ENCODE measurements around the gene IL15RA.
"Not testable (repeated sequence)": the region's sequence is repeated elsewhere in the genome, so short reads cannot be mapped to it uniquely, and the experiment has no call there.

Gene IL15RA

GRCh38 chr10:6012121-6012905 is 35.0 kb upstream of the IL15RA start:
- no peak overlapping the region for H3K4me3 ChIP-seq (ENCODE audit: low read length)
- no peak for TF ChIP-seq ZNF274 (IDR thresholded peaks at IDR 0.05; ENCODE audit: low read depth, low read length)

DNA sequence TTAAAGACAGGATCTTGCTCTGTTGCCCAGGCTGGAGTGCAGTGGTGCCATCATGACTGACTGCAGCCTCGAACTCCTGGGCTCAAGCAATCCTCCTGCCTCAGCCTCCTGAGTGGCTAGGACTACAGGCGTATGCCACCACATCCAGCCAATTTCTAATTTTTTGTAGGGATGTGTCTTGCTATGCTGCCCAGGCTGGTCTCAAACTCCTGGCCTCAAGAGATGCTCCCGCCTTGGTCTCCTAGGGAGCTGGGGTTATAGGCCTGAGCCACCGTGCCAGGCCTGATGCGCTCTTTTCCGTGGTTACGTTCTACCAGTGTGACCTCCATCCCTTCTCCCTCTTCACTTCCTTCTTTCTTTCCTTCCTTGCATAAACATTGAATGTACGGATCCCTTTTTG is 34.2 kb upstream of the IL15RA start:
- H3K4me3 ChIP-seq (ENCODE audit: low read length) = no peak overlapping the region
- no peak for TF ChIP-seq ZNF274 (IDR thresholded peaks at IDR 0.05; ENCODE audit: low read depth, low read length)

- no peak for TF ChIP-seq ZNF274 (IDR thresholded peaks at IDR 0.05; ENCODE audit: low read depth, low read length)
- no peak overlapping the region for H3K4me3 ChIP-seq (ENCODE audit: low read length)
Observed at GRCh38 chr10:6010569-6010968, 33.2 kb upstream of the IL15RA start.

DNA sequence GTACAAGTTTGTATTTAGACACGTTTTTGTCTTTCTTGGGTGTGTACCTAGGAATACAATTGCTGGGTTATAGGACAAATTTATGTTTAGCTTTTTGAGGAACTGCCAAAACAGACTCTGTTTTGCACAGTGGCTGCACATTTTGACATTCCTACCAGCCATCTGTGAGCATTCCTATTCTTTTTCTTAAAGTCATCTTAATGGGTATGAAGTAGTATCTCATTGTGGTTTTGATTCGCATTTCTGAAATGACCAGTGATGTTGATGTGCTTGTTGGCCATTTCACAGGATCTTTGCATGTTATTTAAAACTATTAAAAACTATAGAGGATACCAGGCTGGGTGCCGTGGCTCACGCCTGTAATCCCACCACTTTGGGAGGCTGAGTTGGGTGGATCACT is 32.6 kb upstream of the IL15RA start:
- TF ChIP-seq ZNF274 (IDR thresholded peaks at IDR 0.05; ENCODE audit: low read depth, low read length) = no peak
- H3K4me3 ChIP-seq (ENCODE audit: low read length) = no peak overlapping the region

GRCh38 chr10:6009150-6009549 is 31.8 kb upstream of the IL15RA start:
- no peak for TF ChIP-seq ZNF274 (IDR thresholded peaks at IDR 0.05; ENCODE audit: low read depth, low read length)
- H3K4me3 ChIP-seq (ENCODE audit: low read length) = no peak overlapping the region

DNA sequence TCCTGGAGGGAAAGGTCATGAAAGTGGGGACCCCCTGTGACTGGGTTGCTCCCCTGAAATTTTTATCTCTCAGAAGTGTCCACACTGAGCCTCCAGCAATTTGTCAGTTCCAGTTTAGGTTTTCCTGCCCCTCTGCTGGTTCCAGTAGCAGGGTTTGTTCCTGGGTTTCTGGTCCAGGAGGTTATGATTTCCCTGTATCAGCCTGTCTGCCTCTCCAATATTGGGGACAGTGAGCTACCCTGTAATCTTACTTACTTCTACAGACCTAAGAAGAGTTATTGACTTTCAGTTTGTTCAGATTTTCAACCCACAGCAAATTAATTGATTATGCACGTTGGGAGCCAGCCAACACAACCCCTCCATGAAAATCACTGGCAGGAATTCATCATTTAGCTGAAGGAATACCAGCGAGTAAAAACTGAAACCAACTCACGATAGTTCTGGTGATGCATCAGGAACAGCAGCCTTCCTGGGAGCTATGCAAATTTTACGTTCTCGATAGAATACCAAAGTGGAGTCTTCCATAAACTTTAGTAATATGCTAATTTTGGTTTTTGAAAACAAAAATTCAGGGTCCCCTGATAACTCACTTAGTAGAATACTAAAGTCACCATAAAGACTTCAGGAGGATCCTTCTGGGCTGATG is 31.3 kb upstream of the IL15RA start:
- TF ChIP-seq ZNF274 (IDR thresholded peaks at IDR 0.05; ENCODE audit: low read depth, low read length) = no peak
- no peak overlapping the region for H3K4me3 ChIP-seq (ENCODE audit: low read length)

DNA sequence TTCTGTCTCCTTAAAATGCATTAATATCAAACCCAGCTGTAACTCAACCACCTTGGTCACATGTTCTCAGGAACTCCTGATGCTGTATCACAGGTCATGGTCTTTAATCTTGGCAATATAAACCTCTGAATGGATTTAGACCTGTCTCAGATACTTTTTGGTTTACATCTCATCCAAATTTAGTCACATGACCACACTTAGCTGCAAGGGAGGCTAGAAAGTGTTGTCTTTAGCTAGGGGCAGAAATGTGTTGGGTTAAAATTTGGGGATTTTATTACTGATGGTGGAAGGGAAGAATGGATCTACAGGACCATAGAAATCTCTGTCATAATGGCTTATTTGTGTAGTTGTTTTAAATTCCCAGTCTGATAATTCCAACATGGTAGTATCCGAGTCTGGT is 29.6 kb upstream of the IL15RA start:
- TF ChIP-seq ZNF274 (IDR thresholded peaks at IDR 0.05; ENCODE audit: low read depth, low read length) = no peak

GRCh38 chr10:6006546-6006945 is 29.2 kb upstream of the IL15RA start:
- H3K4me3 ChIP-seq (ENCODE audit: low read length) = no peak overlapping the region
- TF ChIP-seq ZNF274 (IDR thresholded peaks at IDR 0.05; ENCODE audit: low read depth, low read length) = no peak

More for the DNA sequence above, 29.6 kb upstream of the IL15RA start:
- no peak overlapping the region for H3K4me3 ChIP-seq (ENCODE audit: low read length)

DNA sequence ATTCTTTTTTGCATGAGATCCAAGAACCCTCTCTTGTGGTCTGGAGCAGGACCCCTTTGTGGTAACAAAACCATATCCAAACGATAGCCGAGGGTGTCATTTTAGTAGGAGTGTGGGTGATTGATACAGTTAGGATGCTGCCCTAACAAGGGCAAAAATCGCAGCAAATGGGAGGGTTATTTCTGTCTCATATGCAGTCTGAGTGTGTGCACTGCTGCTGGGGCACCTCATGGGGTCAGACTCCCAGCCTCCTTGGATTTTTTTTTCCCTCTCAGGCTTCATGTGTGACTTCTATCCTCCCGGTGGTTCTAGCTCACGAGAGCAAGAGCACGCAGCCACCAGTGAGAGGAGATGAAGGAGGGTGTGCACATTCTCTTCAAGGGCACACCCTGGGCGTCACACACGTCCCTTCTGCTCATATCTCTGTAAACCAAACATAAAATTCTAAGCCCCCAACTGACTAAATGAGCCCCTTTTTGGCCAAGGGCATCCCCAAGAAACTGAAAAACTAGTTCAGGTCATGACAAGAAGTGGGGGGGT is 28.6 kb upstream of the IL15RA start:
- H3K4me3 ChIP-seq (ENCODE audit: low read length) = no peak overlapping the region

GRCh38 chr10:6005161-6005804 is 27.9 kb upstream of the IL15RA start:
- H3K4me3 ChIP-seq (ENCODE audit: low read length) = not testable (repeated sequence)

More for the DNA sequence above, 28.6 kb upstream of the IL15RA start:
- TF ChIP-seq ZNF274 (IDR thresholded peaks at IDR 0.05; ENCODE audit: low read depth, low read length) = no peak

- no peak overlapping the region for H3K4me3 ChIP-seq (ENCODE audit: low read length)
- TF ChIP-seq ZNF274 (IDR thresholded peaks at IDR 0.05; ENCODE audit: low read depth, low read length) = no peak
Observed at GRCh38 chr10:6002809-6003510, 25.6 kb upstream of the IL15RA start.

DNA sequence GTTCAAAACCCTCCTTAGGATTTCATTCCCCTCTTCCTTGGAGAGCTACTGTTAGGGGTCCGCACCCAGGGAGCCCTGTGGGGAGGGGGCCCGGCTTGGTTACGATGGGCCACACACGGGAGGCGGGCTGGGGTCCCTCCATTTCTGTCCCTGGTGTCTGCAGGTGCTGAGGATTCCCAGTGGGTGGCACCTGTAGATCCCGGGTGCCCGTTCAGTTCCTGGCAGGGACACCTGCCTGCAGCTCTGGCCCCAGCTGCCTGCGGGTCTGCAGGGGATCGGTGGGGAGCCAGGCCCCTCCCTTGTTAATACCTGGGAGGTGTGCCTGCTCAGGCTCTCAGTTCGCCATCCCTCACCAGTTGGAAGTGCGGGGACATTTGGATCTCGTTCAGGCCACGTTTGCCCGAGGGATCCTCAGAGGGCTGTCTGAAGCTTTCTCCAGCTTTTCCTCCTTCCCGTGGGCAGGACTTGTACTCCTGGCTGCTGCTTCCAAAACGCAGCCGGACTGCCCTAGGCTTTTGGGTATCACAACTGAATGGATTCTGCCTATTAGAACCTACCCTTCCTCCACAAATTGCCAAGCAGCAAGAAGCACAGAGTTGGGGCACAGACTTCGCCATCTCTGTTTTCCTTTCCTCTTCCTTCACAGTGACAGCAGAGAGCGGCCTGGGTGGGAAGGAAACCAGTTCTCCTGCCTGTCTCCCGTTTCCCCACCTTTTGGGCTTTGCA is 22.3 kb upstream of the IL15RA start:
- no peak for TF ChIP-seq ZNF274 (IDR thresholded peaks at IDR 0.05; ENCODE audit: low read depth, low read length)
- no peak overlapping the region for H3K4me3 ChIP-seq (ENCODE audit: low read length)

DNA sequence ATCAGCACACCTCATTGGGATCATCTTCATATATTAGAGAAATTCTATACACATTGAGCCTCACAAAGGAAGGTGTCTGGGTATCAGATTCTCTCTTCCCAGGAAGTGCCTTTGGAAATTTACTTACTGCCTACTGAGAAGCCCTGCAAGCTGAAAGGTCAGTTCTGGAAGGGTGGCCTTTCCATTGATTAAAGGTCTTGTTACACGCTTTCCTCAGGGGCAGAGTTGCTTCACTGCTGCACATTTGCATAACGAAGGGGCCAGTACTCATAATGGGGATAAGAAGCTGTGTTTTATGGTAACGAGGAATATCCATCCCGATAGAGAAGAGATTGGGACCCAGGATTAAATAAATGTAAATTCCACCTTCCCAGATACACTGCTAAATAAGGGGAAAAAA is 19.4 kb upstream of the IL15RA start:
- H3K4me3 ChIP-seq (ENCODE audit: low read length) = no peak overlapping the region
- no peak for TF ChIP-seq ZNF274 (IDR thresholded peaks at IDR 0.05; ENCODE audit: low read depth, low read length)

GRCh38 chr10:5992398-5992797 is 15.1 kb upstream of the IL15RA start:
- TF ChIP-seq ZNF274 (IDR thresholded peaks at IDR 0.05; ENCODE audit: low read depth, low read length) = no peak
- H3K4me3 ChIP-seq (ENCODE audit: low read length) = no peak overlapping the region

All from GM08714 (cell line).